ENCODE measurements around the gene TLR6.

The TLR6 gene

DNA sequence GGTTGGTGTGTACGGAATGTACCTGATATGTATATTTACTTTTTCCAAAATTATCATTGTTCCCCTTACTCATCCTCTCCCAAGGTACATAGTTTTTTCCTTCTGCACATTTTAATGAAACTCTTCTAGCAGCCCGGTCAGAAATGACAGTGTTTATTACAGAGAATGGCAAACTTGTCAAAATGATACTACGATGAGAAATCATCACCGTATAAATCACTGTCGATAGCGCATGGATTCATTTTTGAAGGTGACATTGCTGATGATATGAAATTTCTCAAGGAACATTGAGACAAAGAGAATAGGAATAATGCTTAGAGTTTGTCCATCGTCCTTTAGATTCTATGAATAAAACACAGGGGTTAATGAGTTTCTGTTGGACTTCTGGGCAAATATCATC, 41.6 kb upstream of the TLR6 start:
- TF ChIP-seq, protein P1, sequence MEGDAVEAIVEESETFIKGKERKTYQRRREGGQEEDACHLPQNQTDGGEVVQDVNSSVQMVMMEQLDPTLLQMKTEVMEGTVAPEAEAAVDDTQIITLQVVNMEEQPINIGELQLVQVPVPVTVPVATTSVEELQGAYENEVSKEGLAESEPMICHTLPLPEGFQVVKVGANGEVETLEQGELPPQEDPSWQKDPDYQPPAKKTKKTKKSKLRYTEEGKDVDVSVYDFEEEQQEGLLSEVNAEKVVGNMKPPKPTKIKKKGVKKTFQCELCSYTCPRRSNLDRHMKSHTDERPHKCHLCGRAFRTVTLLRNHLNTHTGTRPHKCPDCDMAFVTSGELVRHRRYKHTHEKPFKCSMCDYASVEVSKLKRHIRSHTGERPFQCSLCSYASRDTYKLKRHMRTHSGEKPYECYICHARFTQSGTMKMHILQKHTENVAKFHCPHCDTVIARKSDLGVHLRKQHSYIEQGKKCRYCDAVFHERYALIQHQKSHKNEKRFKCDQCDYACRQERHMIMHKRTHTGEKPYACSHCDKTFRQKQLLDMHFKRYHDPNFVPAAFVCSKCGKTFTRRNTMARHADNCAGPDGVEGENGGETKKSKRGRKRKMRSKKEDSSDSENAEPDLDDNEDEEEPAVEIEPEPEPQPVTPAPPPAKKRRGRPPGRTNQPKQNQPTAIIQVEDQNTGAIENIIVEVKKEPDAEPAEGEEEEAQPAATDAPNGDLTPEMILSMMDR (conservative IDR thresholded peaks at IDR 0.05; ENCODE audit: low read length) = no peak
- no peak overlapping the region for H3K4me3 ChIP-seq (ENCODE audit: low read length)
- no peak for DNase-seq (ENCODE audit: low read depth)

DNA sequence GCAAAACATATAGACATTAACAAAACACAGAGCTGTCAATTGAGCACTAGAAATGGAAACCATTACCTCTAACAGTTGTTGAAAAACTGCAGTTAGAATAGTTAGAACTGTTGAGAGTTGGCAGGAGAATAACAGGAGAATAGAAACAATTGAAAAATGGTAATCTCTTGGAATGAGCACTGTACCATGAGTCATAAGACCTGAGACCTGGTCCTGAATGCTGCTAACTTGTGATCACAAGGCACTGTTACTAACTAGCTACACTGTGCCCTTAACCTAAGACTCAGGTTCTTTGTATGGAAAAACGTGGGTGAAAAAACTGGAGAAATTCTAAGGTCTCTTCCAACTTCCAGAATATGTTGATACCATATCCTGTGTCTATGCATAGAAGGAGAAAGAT, 40.3 kb upstream of the TLR6 start:
- TF ChIP-seq, protein P1 (conservative IDR thresholded peaks at IDR 0.05; ENCODE audit: low read length) = no peak
- no peak for DNase-seq (ENCODE audit: low read depth)
- no peak overlapping the region for H3K4me3 ChIP-seq (ENCODE audit: low read length)

DNA sequence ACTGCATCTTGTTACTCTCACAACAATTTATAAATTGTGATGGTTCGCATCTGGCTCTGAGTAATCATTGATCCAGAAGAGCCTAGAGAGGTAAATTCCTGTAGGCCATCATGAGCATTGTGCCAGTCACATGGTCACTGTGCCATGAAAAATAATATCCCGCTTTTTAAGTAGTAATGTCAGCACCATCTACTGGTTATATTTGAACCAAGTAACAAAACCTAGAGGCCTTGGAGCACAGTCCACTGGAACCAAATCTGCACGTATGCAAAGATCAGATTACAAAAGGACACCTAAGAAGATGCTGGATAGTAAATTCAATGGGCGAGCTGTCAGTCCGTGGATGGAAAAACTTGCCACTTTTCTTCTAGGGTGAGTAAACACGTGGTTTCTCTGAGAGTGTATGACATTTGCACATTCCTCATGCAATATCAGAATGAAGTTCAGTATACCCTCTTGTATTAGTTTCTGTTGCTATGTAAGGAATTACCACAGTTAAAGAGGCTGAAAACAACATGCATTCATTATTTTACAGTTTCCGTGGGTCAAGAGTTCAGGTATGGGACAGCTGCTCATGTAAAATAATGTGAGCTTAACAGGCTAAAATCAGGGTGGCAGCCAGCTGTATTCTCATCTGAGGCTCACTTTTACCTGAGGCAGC, 37.8 kb upstream of the TLR6 start:
- DNase-seq (ENCODE audit: low read depth) = peak; percentile 11
- TF ChIP-seq, protein P1 (conservative IDR thresholded peaks at IDR 0.05; ENCODE audit: low read length) = no peak
- no peak overlapping the region for H3K4me3 ChIP-seq (ENCODE audit: low read length)

DNA sequence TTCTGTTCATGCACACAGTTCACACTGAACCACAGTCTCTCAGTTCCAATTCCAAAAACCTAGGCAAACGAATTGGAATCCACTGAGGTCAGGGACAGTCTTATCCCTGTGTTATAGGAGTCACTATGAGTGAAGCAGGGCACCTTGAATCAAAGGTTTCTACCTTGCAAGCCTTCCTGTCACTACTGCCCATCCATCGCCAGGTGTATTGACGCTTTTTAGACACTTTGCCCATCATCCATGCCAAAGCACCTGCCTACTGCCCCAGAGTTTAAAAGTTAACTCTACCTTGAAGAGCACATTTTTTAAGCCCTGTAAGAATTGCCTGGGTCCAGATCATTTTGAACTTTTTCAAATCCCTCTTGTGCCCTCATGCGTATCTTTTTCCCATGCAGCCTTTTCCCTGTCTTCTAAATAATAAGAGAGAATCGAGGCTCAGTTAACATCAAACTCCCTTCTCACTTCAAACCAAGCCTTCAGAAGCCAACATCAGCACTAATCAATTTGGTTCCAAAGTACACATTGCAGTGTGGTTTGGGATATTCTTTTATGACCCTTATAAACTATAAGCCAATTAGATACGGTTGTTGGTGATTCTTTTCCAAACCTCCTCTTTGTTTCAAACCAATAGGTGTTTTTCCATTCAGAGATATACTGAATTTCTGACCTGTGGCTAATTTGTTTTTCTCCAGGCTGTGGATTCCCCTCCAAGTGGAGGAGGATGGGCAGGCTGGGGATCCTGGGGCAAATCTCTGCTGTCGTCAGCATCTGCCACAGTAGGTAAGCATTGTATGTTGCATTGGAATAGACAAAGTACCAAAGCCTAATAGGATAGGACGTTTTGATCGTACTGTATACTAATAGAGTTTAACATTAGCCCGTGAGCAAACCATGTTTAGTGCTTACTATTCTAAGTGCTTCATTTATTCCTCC, 34.7 kb upstream of the TLR6 start:
- TF ChIP-seq, protein P1 (conservative IDR thresholded peaks at IDR 0.05; ENCODE audit: low read length) = no peak
- no peak overlapping the region for H3K4me3 ChIP-seq (ENCODE audit: low read length)

DNA sequence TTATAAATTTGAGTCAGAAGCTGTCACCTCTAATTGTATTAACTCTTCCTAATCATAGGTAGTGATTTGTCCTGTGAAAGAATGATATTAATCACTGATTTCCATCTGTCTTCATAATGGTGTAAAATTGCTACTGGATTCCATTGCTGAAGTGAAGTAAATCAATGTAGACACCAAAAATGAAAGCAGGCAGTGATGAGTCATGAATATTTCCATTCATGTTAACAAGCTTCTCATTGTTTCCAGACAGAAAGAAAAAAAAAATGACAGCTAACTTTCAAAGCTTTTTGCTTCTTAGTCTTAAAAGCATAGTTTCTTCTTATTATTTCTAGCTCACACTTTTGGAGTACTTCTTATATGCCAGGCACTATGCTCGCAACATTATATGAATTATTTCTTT, 32.5 kb upstream of the TLR6 start:
- peak; percentile 82 for DNase-seq (ENCODE audit: low read depth)
- TF ChIP-seq, protein P1 (conservative IDR thresholded peaks at IDR 0.05; ENCODE audit: low read length) = no peak
- H3K4me3 ChIP-seq (ENCODE audit: low read length) = no peak overlapping the region

More for the DNA sequence above, 34.7 kb upstream of the TLR6 start:
- no peak for DNase-seq (ENCODE audit: low read depth)

DNA sequence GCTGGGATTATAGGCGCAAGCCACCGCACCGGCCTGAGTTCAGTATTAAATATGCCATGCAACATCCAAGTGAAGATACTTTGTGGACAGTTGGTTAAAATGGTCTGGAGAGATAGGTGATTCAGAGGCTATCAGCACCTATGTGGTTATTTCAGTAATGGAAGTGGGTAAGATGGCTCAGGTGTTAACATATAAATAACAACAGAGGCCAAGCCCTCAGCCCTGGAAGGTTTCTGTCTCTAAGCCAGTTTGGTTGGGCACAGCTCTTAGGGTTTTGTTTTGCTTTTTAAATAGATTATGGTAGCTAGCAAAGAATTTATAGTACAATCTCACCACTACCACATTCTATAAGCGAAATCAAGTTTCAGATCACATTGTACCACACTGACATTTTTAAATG, 27.6 kb upstream of the TLR6 start:
- no peak for DNase-seq (ENCODE audit: low read depth)
- TF ChIP-seq, protein P1 (conservative IDR thresholded peaks at IDR 0.05; ENCODE audit: low read length) = no peak
- no peak overlapping the region for H3K4me3 ChIP-seq (ENCODE audit: low read length)
